ENCODE data around the gene PI16.

DNA sequence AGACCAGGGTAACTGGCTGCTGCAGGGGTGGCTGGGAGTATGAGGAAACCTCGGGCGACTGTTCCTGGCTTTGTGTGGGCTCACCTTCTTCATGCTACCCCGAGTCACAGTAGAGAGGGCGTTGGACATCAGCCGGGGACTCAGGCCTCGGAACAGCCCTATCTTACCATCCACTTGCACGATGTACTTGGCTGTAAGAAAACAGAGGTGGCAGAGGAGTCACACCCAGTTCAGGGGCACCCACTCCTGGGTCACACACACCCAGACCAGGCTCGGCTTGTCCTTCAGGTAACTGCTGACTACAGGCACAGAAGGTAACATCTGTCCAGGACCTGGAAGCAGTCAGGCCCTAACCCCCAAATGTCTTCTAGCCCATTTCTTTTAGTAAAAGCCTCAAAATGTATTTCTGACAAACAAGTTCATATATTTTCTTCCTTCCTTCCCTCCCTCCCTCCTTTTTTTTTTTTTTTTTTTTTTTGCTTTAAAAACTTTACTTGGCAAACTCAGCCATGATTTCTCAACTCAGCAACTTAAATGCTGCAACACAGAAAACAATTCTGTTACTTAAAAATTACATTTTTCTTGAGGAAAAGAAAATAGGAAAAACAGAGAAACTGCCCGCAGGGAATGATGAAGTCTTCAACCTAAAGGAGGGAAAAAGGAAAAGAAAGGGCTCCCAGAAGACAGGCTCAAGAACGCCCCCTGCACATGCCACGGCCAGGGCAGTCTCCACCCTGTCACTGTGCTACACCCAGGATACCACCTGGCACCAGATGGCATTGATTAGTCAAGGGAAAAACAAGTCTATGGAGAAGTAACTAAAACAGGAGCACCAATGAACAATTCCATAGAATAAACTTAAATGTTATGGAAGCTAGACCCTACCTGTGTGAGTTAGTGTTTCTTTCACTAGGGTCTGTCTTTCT, 24.1 kb downstream of the PI16 start:
- TF ChIP-seq, protein P1, sequence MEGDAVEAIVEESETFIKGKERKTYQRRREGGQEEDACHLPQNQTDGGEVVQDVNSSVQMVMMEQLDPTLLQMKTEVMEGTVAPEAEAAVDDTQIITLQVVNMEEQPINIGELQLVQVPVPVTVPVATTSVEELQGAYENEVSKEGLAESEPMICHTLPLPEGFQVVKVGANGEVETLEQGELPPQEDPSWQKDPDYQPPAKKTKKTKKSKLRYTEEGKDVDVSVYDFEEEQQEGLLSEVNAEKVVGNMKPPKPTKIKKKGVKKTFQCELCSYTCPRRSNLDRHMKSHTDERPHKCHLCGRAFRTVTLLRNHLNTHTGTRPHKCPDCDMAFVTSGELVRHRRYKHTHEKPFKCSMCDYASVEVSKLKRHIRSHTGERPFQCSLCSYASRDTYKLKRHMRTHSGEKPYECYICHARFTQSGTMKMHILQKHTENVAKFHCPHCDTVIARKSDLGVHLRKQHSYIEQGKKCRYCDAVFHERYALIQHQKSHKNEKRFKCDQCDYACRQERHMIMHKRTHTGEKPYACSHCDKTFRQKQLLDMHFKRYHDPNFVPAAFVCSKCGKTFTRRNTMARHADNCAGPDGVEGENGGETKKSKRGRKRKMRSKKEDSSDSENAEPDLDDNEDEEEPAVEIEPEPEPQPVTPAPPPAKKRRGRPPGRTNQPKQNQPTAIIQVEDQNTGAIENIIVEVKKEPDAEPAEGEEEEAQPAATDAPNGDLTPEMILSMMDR (IDR thresholded peaks at IDR 0.05; ENCODE audit: insufficient read depth, low read length), result no peak
- TF ChIP-seq, protein P2, sequence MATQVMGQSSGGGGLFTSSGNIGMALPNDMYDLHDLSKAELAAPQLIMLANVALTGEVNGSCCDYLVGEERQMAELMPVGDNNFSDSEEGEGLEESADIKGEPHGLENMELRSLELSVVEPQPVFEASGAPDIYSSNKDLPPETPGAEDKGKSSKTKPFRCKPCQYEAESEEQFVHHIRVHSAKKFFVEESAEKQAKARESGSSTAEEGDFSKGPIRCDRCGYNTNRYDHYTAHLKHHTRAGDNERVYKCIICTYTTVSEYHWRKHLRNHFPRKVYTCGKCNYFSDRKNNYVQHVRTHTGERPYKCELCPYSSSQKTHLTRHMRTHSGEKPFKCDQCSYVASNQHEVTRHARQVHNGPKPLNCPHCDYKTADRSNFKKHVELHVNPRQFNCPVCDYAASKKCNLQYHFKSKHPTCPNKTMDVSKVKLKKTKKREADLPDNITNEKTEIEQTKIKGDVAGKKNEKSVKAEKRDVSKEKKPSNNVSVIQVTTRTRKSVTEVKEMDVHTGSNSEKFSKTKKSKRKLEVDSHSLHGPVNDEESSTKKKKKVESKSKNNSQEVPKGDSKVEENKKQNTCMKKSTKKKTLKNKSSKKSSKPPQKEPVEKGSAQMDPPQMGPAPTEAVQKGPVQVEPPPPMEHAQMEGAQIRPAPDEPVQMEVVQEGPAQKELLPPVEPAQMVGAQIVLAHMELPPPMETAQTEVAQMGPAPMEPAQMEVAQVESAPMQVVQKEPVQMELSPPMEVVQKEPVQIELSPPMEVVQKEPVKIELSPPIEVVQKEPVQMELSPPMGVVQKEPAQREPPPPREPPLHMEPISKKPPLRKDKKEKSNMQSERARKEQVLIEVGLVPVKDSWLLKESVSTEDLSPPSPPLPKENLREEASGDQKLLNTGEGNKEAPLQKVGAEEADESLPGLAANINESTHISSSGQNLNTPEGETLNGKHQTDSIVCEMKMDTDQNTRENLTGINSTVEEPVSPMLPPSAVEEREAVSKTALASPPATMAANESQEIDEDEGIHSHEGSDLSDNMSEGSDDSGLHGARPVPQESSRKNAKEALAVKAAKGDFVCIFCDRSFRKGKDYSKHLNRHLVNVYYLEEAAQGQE (IDR thresholded peaks at IDR 0.05; ENCODE audit: insufficient replicate concordance, low read depth), result no peak
